Endothelial cell (in vitro differentiated cells): ENCODE results near the gene PCDH1. TPM values are rescaled to one million over a fixed set of nuclear protein-coding genes. Genes with fewer than 3 reads are reported as not detected.
A peak's percentile ranks its signal among the peaks of the same experiment; 100 is the strongest.

Experiments used
- DNase-seq: peaks from one replicate; pipeline ENCODE4 v3.0.0; 2021; ENCODE audit warnings: low spot score
- H3K27ac Mint-ChIP-seq: one replicate; pipeline ENCODE4 v1.8.0; 2021; ENCODE audit warnings: mixed read lengths, inconsistent platforms; ENCODE audit not compliant: unreplicated experiment
- H3K27me3 Mint-ChIP-seq: one replicate; pipeline ENCODE4 v1.8.0; 2021; ENCODE audit warnings: mild to moderate bottlenecking, moderate library complexity, mixed read lengths, inconsistent platforms; ENCODE audit not compliant: unreplicated experiment
- H3K36me3 Mint-ChIP-seq: one replicate; pipeline ENCODE4 v1.8.0; 2021; ENCODE audit warnings: mild to moderate bottlenecking, low read depth, mixed read lengths, inconsistent platforms; ENCODE audit not compliant: unreplicated experiment
- H3K4me1 Mint-ChIP-seq: one replicate; pipeline ENCODE4 v1.8.0; 2021; ENCODE audit warnings: mild to moderate bottlenecking, mixed read lengths, inconsistent platforms; ENCODE audit not compliant: unreplicated experiment
- H3K4me3 Mint-ChIP-seq: one replicate; pipeline ENCODE4 v1.8.0; 2021; ENCODE audit warnings: mild to moderate bottlenecking, mixed read lengths, inconsistent platforms; ENCODE audit not compliant: unreplicated experiment
- H3K9me3 Mint-ChIP-seq: one replicate; pipeline ENCODE4 v1.8.0; 2021; ENCODE audit warnings: mixed read lengths, inconsistent platforms; ENCODE audit not compliant: unreplicated experiment
- total RNA-seq: library from RNA; stranded (reverse); fragmentation: NEBNext Ultra II Directional; extraction: Animal tissue kit (Norgen Biotek cat#: 25700); gene quantifications from one replicate; pipeline ENCODE4 v1.2.1, GENCODE V29; 2021; ENCODE audit not compliant: unreplicated experiment
- TF ChIP-seq, protein P1 (sequence below): fragments of 200-600 bp; sonication (generic); IDR thresholded peaks from one replicate; pipeline ENCODE4 v1.5.0; 2021; ENCODE audit warnings: antibody characterized with exemption; ENCODE audit not compliant: unreplicated experiment

PCDH1 gene
- total RNA-seq, 1 donor from 2014 or later: 140 TPM

DNA sequence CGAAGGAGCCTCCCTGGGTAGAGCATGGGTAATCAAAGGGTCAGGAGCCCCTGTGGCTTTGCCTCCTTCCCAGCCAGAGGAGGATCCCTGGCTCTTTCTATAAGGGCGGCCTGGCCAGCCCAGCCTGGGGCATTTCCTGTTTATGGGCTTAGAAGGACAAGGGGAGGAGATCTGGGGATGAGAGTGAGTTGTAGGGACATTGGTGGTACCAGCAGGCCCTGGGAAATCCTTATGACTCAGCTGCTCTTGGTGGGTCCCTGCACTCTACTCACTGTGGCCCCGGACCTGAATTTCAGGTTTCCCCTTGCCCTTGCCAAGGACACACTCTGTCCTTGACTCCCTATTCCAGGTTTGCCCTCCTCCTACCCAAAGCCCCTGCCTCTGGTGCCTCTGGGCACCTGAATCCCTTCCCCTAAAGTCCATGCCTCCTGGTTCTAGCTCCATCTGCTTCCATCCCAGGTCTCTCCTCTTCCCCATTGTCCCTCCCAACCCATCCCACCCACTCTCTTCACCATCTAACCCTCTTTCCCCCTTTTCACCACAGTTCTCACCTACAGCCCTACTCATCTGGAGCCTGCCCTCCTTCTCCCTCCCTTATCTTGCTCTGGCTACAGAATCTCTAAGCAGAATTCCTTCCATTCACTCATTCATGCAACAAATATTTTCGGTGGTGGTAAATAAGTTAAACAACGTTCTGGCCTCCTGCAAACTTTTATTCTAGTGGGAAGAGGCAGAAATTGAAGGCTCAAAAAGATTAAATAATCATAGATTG, 34.9 kb downstream of the PCDH1 start:
- TF ChIP-seq, protein P1, sequence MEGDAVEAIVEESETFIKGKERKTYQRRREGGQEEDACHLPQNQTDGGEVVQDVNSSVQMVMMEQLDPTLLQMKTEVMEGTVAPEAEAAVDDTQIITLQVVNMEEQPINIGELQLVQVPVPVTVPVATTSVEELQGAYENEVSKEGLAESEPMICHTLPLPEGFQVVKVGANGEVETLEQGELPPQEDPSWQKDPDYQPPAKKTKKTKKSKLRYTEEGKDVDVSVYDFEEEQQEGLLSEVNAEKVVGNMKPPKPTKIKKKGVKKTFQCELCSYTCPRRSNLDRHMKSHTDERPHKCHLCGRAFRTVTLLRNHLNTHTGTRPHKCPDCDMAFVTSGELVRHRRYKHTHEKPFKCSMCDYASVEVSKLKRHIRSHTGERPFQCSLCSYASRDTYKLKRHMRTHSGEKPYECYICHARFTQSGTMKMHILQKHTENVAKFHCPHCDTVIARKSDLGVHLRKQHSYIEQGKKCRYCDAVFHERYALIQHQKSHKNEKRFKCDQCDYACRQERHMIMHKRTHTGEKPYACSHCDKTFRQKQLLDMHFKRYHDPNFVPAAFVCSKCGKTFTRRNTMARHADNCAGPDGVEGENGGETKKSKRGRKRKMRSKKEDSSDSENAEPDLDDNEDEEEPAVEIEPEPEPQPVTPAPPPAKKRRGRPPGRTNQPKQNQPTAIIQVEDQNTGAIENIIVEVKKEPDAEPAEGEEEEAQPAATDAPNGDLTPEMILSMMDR: no peak
- peaks cover 77% of the 10 kb centered on the region for H3K4me1 Mint-ChIP-seq
- peak overlapping the region; percentile 80 for H3K27ac Mint-ChIP-seq

GRCh38 chr5:141841378-141842180, 36.6 kb downstream of the PCDH1 start:
- no peaks in the 10 kb centered on the region for H3K9me3 Mint-ChIP-seq
- TF ChIP-seq, protein P1: no peak
- peak overlapping the region; percentile 76 for H3K27ac Mint-ChIP-seq
- peaks cover 10% of the 10 kb centered on the region for H3K36me3 Mint-ChIP-seq
- H3K4me1 Mint-ChIP-seq: peaks cover 79% of the 10 kb centered on the region
- no peak for DNase-seq
- no peak overlapping the region for H3K4me3 Mint-ChIP-seq
- H3K27me3 Mint-ChIP-seq: peaks cover 19% of the 10 kb centered on the region

More for the DNA sequence above, 34.9 kb downstream of the PCDH1 start:
- peaks cover 10% of the 10 kb centered on the region for H3K36me3 Mint-ChIP-seq
- peaks cover 19% of the 10 kb centered on the region for H3K27me3 Mint-ChIP-seq
- no peaks in the 10 kb centered on the region for H3K9me3 Mint-ChIP-seq
- H3K4me3 Mint-ChIP-seq: peak overlapping the region; percentile 69
- DNase-seq: no peak

DNA sequence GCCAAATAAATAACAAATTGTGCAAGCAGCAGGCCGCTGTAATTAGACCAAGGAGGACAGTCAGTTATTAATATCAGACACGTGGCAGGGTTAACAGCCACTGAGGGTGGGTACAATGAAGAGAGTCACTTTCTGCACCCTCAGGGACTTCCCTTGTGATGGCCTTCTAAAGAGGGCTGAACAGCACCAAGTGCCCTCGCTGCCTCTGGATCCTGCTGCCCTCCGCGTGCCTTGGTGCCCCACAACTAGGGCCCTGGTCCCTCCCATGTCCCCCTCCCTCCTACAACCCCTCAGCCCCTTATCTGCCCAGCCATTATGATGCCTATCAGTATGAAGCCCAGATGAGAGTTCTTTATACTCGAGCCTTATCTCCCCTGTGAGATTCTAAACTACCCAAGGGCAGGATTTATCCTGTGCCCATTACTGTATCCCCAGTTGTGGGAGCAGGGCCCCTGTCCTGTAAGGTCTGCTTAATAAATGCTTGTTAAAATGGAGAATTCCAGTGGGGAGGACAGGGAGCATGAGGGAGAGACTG, 37.3 kb downstream of the PCDH1 start:
- Mint-ChIP-seq H3K9me3 (no peaks in the 10 kb centered on the region), H3K4me3 (no peak overlapping the region), H3K4me1 (peaks cover 82% of the 10 kb centered on the region), H3K27me3 (peaks cover 17% of the 10 kb centered on the region), H3K27ac (peak overlapping the region; percentile 76), H3K36me3 (peaks cover 10% of the 10 kb centered on the region)
- DNase-seq: no peak
- TF ChIP-seq, protein P1: no peak

- H3K4me1 Mint-ChIP-seq: peaks cover 85% of the 10 kb centered on the region
- TF ChIP-seq, protein P1: no peak
- DNase-seq: no peak
- H3K27me3 Mint-ChIP-seq: peaks cover 14% of the 10 kb centered on the region
- H3K4me3 Mint-ChIP-seq: no peak overlapping the region
- H3K27ac Mint-ChIP-seq: peak overlapping the region; percentile 76
- H3K36me3 Mint-ChIP-seq: peaks cover 10% of the 10 kb centered on the region
- no peaks in the 10 kb centered on the region for H3K9me3 Mint-ChIP-seq
Observed at GRCh38 chr5:141840280-141840812, 37.9 kb downstream of the PCDH1 start.
